GM19395 (cell line): ENCODE measurements around the gene LRP8.
A peak's percentile ranks its signal among the peaks of the same experiment; 100 is the strongest.

Experiments used
- ATAC-seq: cut with Tn5 transposase; IDR thresholded peaks from one replicate; pipeline ENCODE4 v1.9.1; 2021; ENCODE audit warnings: mild to moderate bottlenecking, moderate library complexity; ENCODE audit not compliant: unreplicated experiment

Gene LRP8

GRCh38 chr1:53361541-53361961, 33.7 kb upstream of the LRP8 start:
- ATAC-seq = no peak

GRCh38 chr1:53359934-53360276, 32.0 kb upstream of the LRP8 start:
- no peak for ATAC-seq

DNA sequence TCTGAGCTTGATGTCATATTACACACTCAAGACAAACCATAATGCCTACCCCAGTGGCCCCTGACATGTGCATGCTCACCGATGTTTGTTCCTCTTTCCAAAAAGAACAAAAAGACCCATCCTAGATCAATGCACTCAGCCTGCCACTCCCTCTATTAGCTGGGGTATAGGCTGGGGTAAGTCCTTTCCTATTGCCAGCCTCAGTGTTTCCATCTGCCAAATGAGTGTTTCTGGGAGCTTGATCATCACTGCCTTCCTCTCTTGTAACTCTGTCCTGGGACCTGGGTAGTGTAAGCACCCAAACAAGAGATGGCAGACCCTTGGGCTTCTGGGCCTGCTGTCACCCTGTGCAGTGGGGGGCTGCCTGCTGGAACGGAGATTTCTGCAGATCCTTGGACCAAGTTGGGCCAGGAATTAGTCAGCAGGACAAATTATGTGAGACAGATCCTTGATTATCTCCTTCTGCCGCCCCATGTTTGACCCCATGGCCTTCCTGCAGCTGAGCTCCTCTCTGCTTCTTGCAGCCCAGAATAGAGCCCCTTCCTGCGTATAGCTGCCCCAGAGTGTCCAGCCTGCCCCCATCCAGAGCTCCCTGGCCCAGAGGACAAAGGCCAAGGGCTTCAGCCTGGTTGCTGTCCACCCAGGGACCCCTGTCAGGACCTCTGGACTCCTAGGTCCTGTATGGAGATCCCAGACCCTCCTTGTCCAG, 31.5 kb upstream of the LRP8 start:
- ATAC-seq = no peak

DNA sequence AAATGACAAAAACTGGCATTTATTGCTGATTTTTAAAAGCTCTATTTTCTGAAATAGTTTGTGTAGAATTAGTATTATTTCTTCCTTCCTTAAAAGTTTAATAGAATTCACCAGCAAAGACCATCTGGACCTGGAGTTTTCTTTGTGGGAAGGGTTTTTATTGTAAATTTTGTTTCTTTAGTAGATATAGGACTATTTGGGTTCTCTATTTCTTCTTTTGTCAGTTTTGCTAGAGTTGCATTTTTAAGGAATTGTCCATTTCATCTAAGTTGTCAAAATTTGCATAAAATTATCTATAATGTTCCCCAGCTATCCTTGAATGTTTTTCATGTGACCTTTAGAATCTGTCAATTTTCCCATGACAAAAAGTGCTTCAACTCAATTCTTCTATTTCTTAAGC, 28.8 kb upstream of the LRP8 start:
- no peak for ATAC-seq

GRCh38 chr1:53354119-53354518, 26.2 kb upstream of the LRP8 start:
- ATAC-seq = no peak

- no peak for ATAC-seq
Measured at GRCh38 chr1:53352561-53352960, 24.7 kb upstream of the LRP8 start.

GRCh38 chr1:53350853-53351767, 23.2 kb upstream of the LRP8 start:
- no peak for ATAC-seq

GRCh38 chr1:53349968-53350852, 22.3 kb upstream of the LRP8 start:
- ATAC-seq = no peak

GRCh38 chr1:53349369-53349835, 21.5 kb upstream of the LRP8 start:
- no peak for ATAC-seq

DNA sequence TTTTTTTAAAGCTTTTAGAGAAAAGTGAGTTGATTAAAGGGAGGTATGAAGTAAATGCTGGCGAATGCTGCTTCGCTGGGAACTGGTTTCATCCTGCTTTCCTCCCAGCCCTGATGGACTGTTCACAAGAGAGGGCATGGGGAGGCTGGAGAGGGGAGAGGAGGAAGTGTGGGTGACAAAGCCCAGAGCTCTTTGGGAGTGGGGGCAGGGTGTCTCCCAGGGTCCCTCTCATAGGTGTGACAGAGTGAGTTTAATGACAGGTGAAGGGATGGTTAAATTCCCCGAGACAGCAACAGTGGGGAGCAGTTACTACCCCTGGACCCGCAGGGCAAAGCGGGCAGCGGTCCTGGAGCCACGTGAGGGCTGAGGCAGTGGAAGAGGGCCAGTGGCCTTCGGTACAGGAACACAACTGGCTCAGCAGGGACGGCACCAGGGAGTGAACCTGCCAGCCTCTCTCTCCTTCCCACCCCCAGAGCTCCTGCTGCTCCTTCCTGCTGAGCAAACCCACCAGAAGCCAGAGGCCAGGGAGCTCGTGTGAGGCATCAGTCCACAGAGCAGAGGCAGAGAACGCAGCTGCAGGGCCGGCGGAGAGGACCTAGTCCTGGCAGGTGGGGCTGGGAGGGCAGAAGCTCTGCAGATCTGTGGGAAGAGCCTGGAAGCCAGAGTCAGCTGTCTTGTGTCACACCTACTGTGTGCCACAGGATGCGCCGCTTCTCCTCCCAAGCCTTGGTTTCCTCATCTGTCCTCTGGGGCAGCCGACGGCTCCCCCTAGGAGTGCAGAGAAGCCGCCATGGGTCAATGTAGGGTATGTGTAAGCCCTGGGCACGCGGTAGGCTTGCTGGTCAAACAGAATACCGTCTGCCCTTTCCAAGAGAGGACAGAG, 20.9 kb upstream of the LRP8 start:
- no peak for ATAC-seq

DNA sequence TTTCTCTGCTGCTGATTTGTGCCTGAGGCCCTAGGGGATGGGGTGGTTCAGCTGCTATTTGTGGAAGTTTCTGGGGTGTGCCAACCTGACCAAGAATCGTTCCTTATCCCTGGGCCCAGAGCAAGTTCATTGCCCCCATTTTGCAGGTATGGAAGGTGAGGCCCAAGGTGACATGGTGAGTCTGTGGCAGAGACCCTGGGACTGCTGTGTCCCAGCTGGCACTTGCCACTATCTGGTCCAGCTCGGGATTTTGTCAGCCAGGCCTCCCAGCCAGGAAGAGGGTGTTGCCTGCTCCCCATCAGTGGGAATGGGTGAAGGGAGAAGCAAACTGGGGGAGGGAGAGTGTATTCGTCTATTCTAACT, 18.9 kb upstream of the LRP8 start:
- no peak for ATAC-seq

- ATAC-seq = no peak
Measured at GRCh38 chr1:53345996-53346813, 18.3 kb upstream of the LRP8 start.

DNA sequence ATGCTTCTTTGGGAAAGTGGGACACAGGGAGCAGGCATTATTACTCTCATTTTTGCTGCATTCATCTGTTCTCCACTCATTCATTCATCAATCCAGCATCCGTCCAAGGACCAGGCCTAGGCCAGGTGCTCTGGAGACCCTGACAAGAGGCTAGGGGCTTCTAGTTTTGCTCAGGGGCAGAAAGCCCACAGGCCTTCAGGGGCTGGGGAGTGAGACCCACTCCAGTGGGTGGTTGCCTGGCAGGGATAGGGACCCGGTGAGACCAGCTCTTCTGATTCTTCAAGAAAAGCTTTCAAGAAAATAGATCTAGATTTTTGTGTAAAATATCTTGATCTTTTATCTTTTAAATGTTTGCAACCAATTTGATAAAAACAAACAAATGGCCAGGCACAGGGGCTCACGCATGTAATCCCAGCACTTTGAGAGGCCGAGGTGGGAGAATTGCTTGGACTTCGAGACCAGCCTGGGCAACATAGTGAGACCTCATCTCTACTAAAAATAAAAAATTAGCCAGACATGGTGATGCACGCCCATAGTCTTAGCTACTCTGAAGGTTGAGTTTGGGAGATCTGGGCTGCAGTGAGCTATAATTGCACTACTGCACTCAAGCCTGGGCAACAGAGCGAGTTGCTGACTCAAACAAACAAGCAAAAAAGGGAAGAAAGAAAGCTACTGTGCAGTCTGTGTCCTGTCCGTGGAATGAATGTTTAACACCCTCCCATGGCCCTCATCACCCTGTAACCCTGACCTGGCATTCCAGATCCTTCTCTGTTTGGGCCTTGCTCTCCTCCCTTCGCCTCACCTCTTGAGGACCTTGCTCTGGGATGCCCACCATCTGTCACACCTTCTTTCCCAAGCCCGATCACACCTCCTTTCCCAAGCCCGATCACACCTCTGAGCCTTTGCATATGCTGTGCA, 17.3 kb upstream of the LRP8 start:
- peak; percentile 96 for ATAC-seq

DNA sequence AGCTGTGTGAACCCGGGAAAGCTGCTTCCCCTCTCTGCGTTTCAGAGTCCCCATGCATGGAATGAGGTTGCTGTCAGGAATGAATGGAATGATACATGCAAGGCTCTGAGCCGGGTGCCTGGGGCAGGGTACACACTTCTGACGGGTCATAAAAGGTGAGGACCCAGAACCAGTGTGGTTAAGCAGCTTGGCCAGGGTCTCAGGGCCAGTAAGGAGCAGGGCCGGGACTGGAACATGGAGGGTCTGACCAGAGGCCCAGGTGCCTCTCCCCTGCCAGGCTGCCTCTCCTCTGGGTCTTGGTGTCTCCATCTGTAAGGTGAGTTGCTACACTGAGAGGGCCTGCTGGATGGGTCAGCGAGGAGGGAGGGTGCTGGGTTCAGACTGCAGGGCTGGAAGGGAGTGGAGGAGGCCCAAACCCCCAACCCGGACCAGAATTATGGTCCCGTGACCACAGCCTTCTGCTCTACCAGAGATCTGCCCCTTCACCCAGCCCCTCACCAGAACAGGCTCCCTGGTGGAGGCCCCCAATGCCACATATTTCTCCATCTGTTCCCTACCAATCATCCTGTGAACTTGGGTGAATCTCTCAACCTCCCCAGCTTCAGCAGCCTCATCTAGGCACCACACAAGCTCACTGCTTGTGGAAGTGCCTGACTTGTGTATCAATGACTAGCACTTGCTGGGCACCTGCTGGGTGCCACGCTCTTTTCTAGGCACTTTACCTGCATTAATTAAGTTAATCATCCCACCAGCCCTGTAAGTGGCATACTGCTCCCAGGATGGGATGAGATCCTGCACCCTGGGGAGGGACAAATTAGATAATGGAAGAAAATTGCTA, 16.2 kb upstream of the LRP8 start:
- ATAC-seq = no peak

- ATAC-seq = no peak
Measured at GRCh38 chr1:53342735-53343470, 15.0 kb upstream of the LRP8 start.

- ATAC-seq = no peak
Measured at GRCh38 chr1:53341961-53342707, 14.3 kb upstream of the LRP8 start.
